Cardiac fibroblast (primary cell): ENCODE results near the gene ABCB7.
"Not testable (repeated sequence)": the region's sequence is repeated elsewhere in the genome, so short reads cannot be mapped to it uniquely, and the experiment has no call there.

Experiments used
- DNase-seq, 2 donors: peaks; one replicate each; pipeline versions ENCODE4 v3.0.0 to v3.0.0-alpha.2; 2010; ENCODE audit warnings: low read depth in 2 of 2
- H3K4me3 ChIP-seq, 2 donors: replicated peaks in 1 of 2; 1 replicate in 1 of 2; 2 replicates in 1 of 2; pipeline ENCODE4 v1.5.1; 2011; ENCODE audit warnings: low read depth in 2 of 2, low read length in 2 of 2, mild to moderate bottlenecking in 2 of 2, moderate library complexity in 1 of 2
- CTCF ChIP-seq: IDR thresholded peaks from one replicate; pipeline ENCODE4 v1.5.1; 2011; ENCODE audit warnings: low read depth, mild to moderate bottlenecking, low read length, inconsistent platforms

ABCB7 gene

GRCh38 chrX:75155827-75156525 lies at the start of gene ABCB7:
Gene ABCB7 (minus strand): TSS chrX:75156283. CDS start chrX:75156272, 11 bp downstream.
- peak; percentile 78 to 81 for DNase-seq
- TF ChIP-seq CTCF, result peak; percentile 3
- peak within 1 kb of the TSS; percentile 65 to 72 for H3K4me3 ChIP-seq

- DNase-seq, H3K4me3 ChIP-seq: not testable (repeated sequence)
These were observed 32.5 kb upstream of the ABCB7 start for GRCh38 chrX:75188415-75189206.

GRCh38 chrX:75181721-75182120 lies 25.6 kb upstream of the ABCB7 start:
- no peak for TF ChIP-seq CTCF
- DNase-seq, result peak in 1 of 2 donors; percentile 60
- H3K4me3 ChIP-seq, result no peak overlapping the region

- not testable (repeated sequence) for H3K4me3 ChIP-seq, DNase-seq
These were observed 23.6 kb upstream of the ABCB7 start for GRCh38 chrX:75179536-75180293.

- DNase-seq, result not testable (repeated sequence)
These were observed 16.3 kb upstream of the ABCB7 start for GRCh38 chrX:75172257-75172890.

GRCh38 chrX:75158054-75158453 lies 2.0 kb upstream of the ABCB7 start:
- H3K4me3 ChIP-seq, result no peak overlapping the region
- DNase-seq, result no peak
- TF ChIP-seq CTCF, result no peak

More at GRCh38 chrX:75172257-75172890, 16.3 kb upstream of the ABCB7 start:
- not testable (repeated sequence) for H3K4me3 ChIP-seq

- peak; percentile 50 to 63 for DNase-seq
- no peak for TF ChIP-seq CTCF
- H3K4me3 ChIP-seq, result peak overlapping the region; percentile 65 to 72
These were observed 455 bp upstream of the ABCB7 start for GRCh38 chrX:75156531-75156945.
